HG02973 (cell line): ENCODE data around the gene OR51E2.

Experiments used
- ATAC-seq: cut with Tn5 transposase; IDR thresholded peaks from one replicate; pipeline ENCODE4 v1.9.1; 2021; ENCODE audit warnings: moderate library complexity; ENCODE audit not compliant: unreplicated experiment

The OR51E2 gene

GRCh38 chr11:4664183-4664582, 33.5 kb downstream of the OR51E2 start:
- no peak for ATAC-seq

DNA sequence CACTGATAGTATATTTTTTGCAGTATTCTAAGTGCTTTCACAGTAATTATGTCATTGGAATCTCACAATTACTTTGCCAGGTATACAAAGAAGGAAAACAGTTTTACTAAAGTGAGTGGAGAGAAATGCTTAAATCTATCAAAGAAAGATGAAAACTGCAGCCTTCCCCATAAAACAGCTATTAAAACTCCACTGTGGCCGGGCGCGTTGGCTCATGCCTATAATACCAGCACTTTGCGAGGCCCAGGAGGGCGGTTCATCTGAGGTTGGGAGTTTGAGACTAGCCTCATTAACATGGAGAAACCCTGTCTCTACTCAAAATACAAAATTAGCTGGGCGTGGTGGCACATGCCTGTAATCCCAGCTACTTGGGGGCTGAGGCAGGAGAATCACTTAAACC, 34.8 kb downstream of the OR51E2 start:
- ATAC-seq, result no peak

DNA sequence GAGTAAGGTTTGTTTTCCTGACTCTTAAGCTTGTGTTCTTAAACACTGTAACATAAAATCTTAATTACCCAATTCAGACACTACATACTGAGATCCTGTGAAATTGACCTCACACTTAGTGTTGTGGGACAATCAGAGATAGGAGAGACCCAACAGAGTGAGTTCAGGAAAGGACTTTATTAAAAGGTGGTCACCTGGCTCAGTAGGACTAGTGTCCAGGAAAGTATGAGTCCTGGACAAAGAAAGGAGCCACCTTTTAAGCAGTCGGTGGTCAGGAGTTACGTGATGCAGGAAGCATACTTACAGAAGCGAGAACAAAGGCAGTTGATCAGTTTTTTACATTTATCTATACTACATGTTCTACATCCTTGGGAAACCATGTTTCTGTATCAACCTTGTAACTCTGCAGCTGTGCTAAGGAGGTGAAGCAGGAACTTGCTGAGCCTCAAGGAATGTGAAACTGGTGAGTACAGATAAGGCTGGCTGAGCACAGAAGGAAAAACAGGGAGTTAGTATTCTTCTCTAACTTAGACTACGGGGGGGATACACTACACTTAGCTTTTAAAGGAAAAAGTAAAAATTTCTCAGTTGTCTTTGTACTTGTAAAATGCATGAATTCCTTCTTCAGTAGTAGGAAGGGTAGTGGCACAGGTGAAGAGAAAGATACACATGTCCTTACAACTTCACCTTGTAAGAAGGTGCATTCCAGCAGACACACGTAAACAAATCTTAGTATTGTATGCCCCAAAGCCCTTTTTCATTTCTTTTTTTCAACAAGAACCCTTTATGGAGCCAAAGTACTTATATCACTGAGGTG, 38.8 kb downstream of the OR51E2 start:
- ATAC-seq, result no peak

DNA sequence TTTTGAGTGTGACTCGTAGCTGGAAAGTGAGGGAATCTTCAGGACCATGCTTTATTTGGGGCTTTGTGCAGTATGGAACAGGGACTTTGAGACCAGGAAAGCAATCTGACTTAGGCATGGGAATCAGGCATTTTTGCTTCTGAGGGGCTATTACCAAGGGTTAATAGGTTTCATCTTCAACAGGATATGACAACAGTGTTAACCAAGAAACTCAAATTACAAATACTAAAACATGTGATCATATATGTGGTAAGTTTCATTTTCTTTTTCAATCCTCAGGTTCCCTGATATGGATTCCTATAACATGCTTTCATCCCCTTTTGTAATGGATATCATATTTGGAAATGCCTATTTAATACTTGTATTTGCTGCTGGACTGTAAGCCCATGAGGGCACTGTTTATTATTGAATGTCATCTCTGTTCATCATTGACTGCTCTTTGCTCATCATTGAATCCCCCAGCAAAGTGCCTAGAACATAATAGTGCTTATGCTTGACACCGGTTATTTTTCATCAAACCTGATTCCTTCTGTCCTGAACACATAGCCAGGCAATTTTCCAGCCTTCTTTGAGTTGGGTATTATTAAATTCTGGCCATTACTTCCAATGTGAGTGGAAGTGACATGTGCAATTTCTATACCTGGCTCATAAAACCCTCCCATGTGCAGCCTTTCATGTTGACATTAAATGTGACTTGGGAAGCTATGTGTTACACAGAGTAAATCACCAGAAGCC, 42.9 kb downstream of the OR51E2 start:
- ATAC-seq, result no peak

GRCh38 chr11:4647766-4648165, 49.9 kb downstream of the OR51E2 start:
- no peak for ATAC-seq

- no peak for ATAC-seq
These were observed 51.7 kb downstream of the OR51E2 start for GRCh38 chr11:4645974-4646373.

GRCh38 chr11:4644233-4644632, 53.4 kb downstream of the OR51E2 start:
- no peak for ATAC-seq

GRCh38 chr11:4643682-4644081, 54.0 kb downstream of the OR51E2 start, which contains the start of gene OR51E1:
OR51E1 (plus strand) TSS chr11:4643982; CDS start chr11:4652527, 8,545 bp downstream.
- no peak for ATAC-seq

GRCh38 chr11:4643076-4643475, 54.6 kb downstream of the OR51E2 start:
- no peak for ATAC-seq

DNA sequence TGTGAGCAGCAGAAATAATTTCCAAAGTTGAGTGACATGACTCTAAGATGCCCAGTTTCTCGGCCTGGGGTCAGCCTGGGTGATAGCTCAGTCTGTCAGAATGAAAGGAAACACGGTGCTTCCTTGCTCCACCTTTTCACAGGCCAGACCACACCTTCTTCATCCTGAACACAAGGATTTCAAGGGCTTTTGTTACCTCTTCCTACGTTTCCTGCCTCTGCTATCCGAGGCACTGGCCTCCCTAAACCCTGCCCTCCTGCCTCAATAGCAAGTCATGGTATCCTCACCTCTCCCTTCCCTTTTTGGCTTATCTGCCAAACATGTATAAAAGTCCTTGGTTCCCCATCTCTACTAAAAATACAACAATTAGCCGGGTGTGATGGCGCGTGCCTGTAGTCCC, 55.6 kb downstream of the OR51E2 start:
- no peak for ATAC-seq

GRCh38 chr11:4641501-4641900, 56.2 kb downstream of the OR51E2 start:
- ATAC-seq, result no peak

GRCh38 chr11:4639931-4640330, 57.7 kb downstream of the OR51E2 start:
- ATAC-seq, result no peak

GRCh38 chr11:4637662-4638047, 60.0 kb downstream of the OR51E2 start:
- ATAC-seq, result no peak

GRCh38 chr11:4636962-4637661, 60.5 kb downstream of the OR51E2 start, which contains the start of gene OR51D1:
OR51D1 (plus strand) TSS chr11:4637477; CDS start chr11:4639791, 2,314 bp downstream.
- peak; percentile 98 for ATAC-seq

GRCh38 chr11:4636136-4636535, 61.5 kb downstream of the OR51E2 start:
- no peak for ATAC-seq
